H9 (cell line): Measurements from ENCODE around the gene SRSF2. TPM values are rescaled to one million over a fixed set of nuclear protein-coding genes. Genes with fewer than 3 reads are reported as not detected.
"Not testable (repeated sequence)": the region's sequence is repeated elsewhere in the genome, so short reads cannot be mapped to it uniquely, and the experiment has no call there.

Experiments used
- DNase-seq: peaks from one replicate; pipeline ENCODE4 v3.0.0-alpha.2; 2017
- H2AFZ ChIP-seq: one replicate; pipeline ENCODE4 v1.6.1; 2013; ENCODE audit warnings: mild to moderate bottlenecking, low read length, control low read depth, moderate library complexity
- H2AK5ac ChIP-seq: 2 replicates; pipeline ENCODE4 v1.6.1; 2013; ENCODE audit warnings: low read length, control low read depth, mixed read lengths; ENCODE audit not compliant: insufficient read length
- H2BK120ac ChIP-seq: one replicate; pipeline ENCODE4 v1.6.1; 2013; ENCODE audit warnings: low read depth, mild to moderate bottlenecking, low read length, control low read depth, inconsistent platforms; ENCODE audit not compliant: poor library complexity, severe bottlenecking
- H2BK12ac ChIP-seq: 2 replicates; pipeline ENCODE4 v1.6.1; 2013; ENCODE audit warnings: low read length, control low read depth, mixed read lengths, low read depth; ENCODE audit not compliant: insufficient read length
- H2BK15ac ChIP-seq: 2 replicates; pipeline ENCODE4 v1.6.1; 2013; ENCODE audit warnings: low read depth, low read length, control low read depth
- H2BK20ac ChIP-seq: one replicate; pipeline ENCODE4 v1.6.1; 2013; ENCODE audit warnings: low read depth, mild to moderate bottlenecking, low read length, control low read depth, inconsistent platforms; ENCODE audit not compliant: poor library complexity, severe bottlenecking
- H2BK5ac ChIP-seq: 2 replicates; pipeline ENCODE4 v1.6.1; 2013; ENCODE audit warnings: low read length, control low read depth, mixed read lengths; ENCODE audit not compliant: insufficient read length
- H3K14ac ChIP-seq: 2 replicates; pipeline ENCODE4 v1.6.1; 2013; ENCODE audit warnings: low read length, control low read depth; ENCODE audit not compliant: insufficient read depth
- H3K18ac ChIP-seq: 2 replicates; pipeline ENCODE4 v1.6.1; 2013; ENCODE audit warnings: low read depth, mild to moderate bottlenecking, mixed read lengths, low read length, control low read depth; ENCODE audit not compliant: insufficient read length
- H3K23ac ChIP-seq: 2 replicates; pipeline ENCODE4 v1.6.1; 2013; ENCODE audit warnings: low read length, control low read depth, mixed read lengths, low read depth; ENCODE audit not compliant: insufficient read length
- H3K23me2 ChIP-seq: 2 replicates; pipeline ENCODE4 v1.6.1; 2013; ENCODE audit warnings: low read depth, mild to moderate bottlenecking, mixed read lengths, low read length, control low read depth; ENCODE audit not compliant: insufficient read length, poor library complexity, severe bottlenecking
- H3K27ac ChIP-seq: 2 replicates; pipeline ENCODE4 v1.5.1; 2013; ENCODE audit warnings: low read length, control low read depth, mixed read lengths, low read depth; ENCODE audit not compliant: insufficient read length
- H3K27me3 ChIP-seq: 2 replicates; pipeline ENCODE4 v1.6.1; 2013; ENCODE audit warnings: low read length, control low read depth, inconsistent platforms; ENCODE audit not compliant: insufficient read depth
- H3K4ac ChIP-seq: 2 replicates; pipeline ENCODE4 v1.6.1; 2013; ENCODE audit warnings: low read depth, mild to moderate bottlenecking, control low read depth, inconsistent platforms, low read length, moderate library complexity
- H3K4me1 ChIP-seq: 2 replicates; pipeline ENCODE4 v1.6.1; 2013; ENCODE audit warnings: low read length, control low read depth, inconsistent platforms; ENCODE audit not compliant: insufficient read depth
- H3K4me2 ChIP-seq: 2 replicates; pipeline ENCODE4 v1.6.1; 2013; ENCODE audit warnings: low read length, control low read depth, mixed read lengths; ENCODE audit not compliant: insufficient read length, insufficient read depth
- H3K56ac ChIP-seq: 2 replicates; pipeline ENCODE4 v1.6.1; 2013; ENCODE audit warnings: low read depth, mild to moderate bottlenecking, mixed read lengths, low read length, control low read depth; ENCODE audit not compliant: insufficient read length
- H3K79me1 ChIP-seq: 2 replicates; pipeline ENCODE4 v1.6.1; 2013; ENCODE audit warnings: low read depth, mild to moderate bottlenecking, moderate library complexity, low read length, control low read depth, inconsistent platforms; ENCODE audit not compliant: insufficient read depth, poor library complexity, severe bottlenecking
- H3K79me2 ChIP-seq: 2 replicates; pipeline ENCODE4 v1.6.1; 2013; ENCODE audit warnings: low read length, control low read depth, inconsistent platforms; ENCODE audit not compliant: insufficient read depth
- H3K9ac ChIP-seq: 2 replicates; pipeline ENCODE4 v1.6.1; 2013; ENCODE audit warnings: low read length, control low read depth, mixed read lengths; ENCODE audit not compliant: insufficient read length; ENCODE audit errors: extremely low read depth
- H3K9me3 ChIP-seq: one replicate; pipeline ENCODE4 v1.6.1; 2013; ENCODE audit warnings: low read depth, low read length, inconsistent platforms; ENCODE audit not compliant: control insufficient read depth
- H3T11ph ChIP-seq: one replicate; pipeline ENCODE4 v1.6.1; 2013; ENCODE audit warnings: mild to moderate bottlenecking, low read length, control low read depth, inconsistent platforms
- H4K20me1 ChIP-seq: one replicate; pipeline ENCODE4 v1.6.1; 2013; ENCODE audit not compliant: control insufficient read depth, insufficient read length, insufficient read depth
- H4K5ac ChIP-seq: 2 replicates; pipeline ENCODE4 v1.6.1; 2013; ENCODE audit warnings: low read depth, mild to moderate bottlenecking, mixed read lengths, low read length, control low read depth; ENCODE audit not compliant: insufficient read length
- H4K8ac ChIP-seq: replicated peaks from 2 replicates; pipeline ENCODE4 v1.6.1; 2013; ENCODE audit warnings: low read length, control low read depth, mixed read lengths, low read depth; ENCODE audit not compliant: insufficient read length
- H4K91ac ChIP-seq: 2 replicates; pipeline ENCODE4 v1.6.1; 2013; ENCODE audit warnings: low read depth, mild to moderate bottlenecking, moderate library complexity, mixed read lengths, low read length, control low read depth; ENCODE audit not compliant: insufficient read length
- H3K27ac Mint-ChIP-seq, 3 experiments: 2 replicates in 2 of 3; 3 replicates in 1 of 3; pipeline ENCODE4 v1.8.0; 2020 to 2021; ENCODE audit warnings: mixed read lengths in 3 of 3, mild to moderate bottlenecking in 1 of 3, moderate library complexity in 1 of 3
- H3K27me3 Mint-ChIP-seq: 2 replicates; pipeline ENCODE4 v1.8.0; 2021; ENCODE audit warnings: low read depth, mild to moderate bottlenecking, moderate library complexity, mixed read lengths
- H3K36me3 Mint-ChIP-seq, 3 experiments: 2 replicates in 2 of 3; 3 replicates in 1 of 3; pipeline ENCODE4 v1.8.0; 2020 to 2021; ENCODE audit warnings: low read depth in 3 of 3, mixed read lengths in 3 of 3; ENCODE audit not compliant: insufficient read depth in 1 of 3
- H3K4me1 Mint-ChIP-seq, 2 experiments: 2 replicates each; pipeline ENCODE4 v1.8.0; 2020; ENCODE audit warnings: mixed read lengths in 2 of 2
- H3K4me3 Mint-ChIP-seq, 2 experiments: 2 replicates in 1 of 2; 3 replicates in 1 of 2; pipeline ENCODE4 v1.8.0; 2020 to 2021; ENCODE audit warnings: mild to moderate bottlenecking in 2 of 2, mixed read lengths in 2 of 2, moderate library complexity in 1 of 2
- H3K9me3 Mint-ChIP-seq, 2 experiments: 2 replicates in 1 of 2; 3 replicates in 1 of 2; pipeline ENCODE4 v1.8.0; 2020; ENCODE audit warnings: mild to moderate bottlenecking in 2 of 2, mixed read lengths in 2 of 2, moderate library complexity in 1 of 2
- WGBS: extraction: QIAGEN DNeasy Blood & Tissue Kit; methylation state at CpG from one replicate; pipeline ENCODE4 v1.1.7; 2013; ENCODE audit warnings: missing lambda C conversion rate, low lambda C conversion rate, mixed read lengths; ENCODE audit not compliant: insufficient read length; ENCODE audit errors: extremely low coverage; 5-methylcytosine and 5-hydroxymethylcytosine counted together
- total RNA-seq: library from RNA; stranded (reverse); gene quantifications from 2 replicates; pipeline ENCODE4 v1.2.1, GENCODE V29; 2021
- TF ChIP-seq, protein P1 (sequence below): fragments of 200-600 bp; sonication (generic); conservative IDR thresholded peaks from 3 replicates; pipeline ENCODE4 v1.8.0; 2021; ENCODE audit warnings: antibody characterized with exemption, mild to moderate bottlenecking

Gene SRSF2
- total RNA-seq, 1 experiment from 2014 or later = 578 TPM

DNA sequence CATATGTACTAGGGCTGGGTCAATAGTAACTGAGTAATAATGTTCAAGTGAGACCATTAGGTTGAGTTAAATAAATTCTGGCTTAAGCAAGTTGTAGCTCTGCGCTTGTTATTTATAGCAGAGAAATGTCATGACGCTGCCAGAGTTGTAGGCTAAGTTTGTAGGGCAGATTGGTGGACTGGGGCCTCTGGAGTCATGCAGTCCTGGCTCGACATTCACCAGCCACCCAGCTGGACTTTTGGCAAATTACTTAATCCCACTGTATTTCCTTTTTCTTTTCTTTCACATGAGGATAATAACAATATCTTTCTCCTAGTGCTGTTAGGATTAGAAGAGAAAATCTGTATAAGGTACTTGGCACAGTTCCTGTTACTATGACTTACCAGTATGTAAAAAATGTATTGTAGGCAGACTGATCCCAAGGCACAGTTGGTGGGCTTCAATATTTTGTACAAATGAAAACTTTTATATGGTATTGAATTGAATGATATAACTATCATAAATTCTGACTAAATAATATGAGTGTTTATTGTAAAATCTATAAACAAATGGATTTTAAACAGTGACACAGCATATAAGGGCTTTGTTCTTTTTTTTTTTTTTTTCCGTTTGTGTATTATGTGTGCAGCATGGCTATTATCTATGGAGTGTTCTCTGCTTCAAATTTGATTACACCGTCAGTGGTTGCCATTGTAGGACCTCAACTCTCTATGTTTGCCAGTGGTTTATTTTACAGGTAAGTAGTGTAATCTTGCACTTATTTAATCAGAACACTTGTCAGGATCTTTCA, 3.4 kb upstream of the SRSF2 start:
- TF ChIP-seq, protein P1, sequence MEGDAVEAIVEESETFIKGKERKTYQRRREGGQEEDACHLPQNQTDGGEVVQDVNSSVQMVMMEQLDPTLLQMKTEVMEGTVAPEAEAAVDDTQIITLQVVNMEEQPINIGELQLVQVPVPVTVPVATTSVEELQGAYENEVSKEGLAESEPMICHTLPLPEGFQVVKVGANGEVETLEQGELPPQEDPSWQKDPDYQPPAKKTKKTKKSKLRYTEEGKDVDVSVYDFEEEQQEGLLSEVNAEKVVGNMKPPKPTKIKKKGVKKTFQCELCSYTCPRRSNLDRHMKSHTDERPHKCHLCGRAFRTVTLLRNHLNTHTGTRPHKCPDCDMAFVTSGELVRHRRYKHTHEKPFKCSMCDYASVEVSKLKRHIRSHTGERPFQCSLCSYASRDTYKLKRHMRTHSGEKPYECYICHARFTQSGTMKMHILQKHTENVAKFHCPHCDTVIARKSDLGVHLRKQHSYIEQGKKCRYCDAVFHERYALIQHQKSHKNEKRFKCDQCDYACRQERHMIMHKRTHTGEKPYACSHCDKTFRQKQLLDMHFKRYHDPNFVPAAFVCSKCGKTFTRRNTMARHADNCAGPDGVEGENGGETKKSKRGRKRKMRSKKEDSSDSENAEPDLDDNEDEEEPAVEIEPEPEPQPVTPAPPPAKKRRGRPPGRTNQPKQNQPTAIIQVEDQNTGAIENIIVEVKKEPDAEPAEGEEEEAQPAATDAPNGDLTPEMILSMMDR = no peak
- no peaks in the 10 kb centered on the region for H3K23me2 ChIP-seq
- Mint-ChIP-seq H3K27me3 (peaks cover 2% of the 10 kb centered on the region; the same call in 1 of the 2 replicates), H3K9me3 (peaks cover 3 to 7% of the 10 kb centered on the region in 2 experiments; a peak in 2 of 5 replicates), H3K4me3 (no peak overlapping the region), H3K4me1 (peaks cover 12 to 14% of the 10 kb centered on the region in 2 experiments), H3K27ac (no peak overlapping the region), H3K36me3 (peaks cover 20 to 50% (median 32%) of the 10 kb centered on the region in 3 experiments)
- no peak overlapping the region for H3K4me2 ChIP-seq
- H3K9me3 ChIP-seq = no peaks in the 10 kb centered on the region
- H2BK120ac ChIP-seq = no peak overlapping the region
- no peak overlapping the region for H3K9ac ChIP-seq
- no peak for DNase-seq
- no peaks in the 10 kb centered on the region for H4K20me1 ChIP-seq
- H4K91ac ChIP-seq = no peak overlapping the region
- H3K23ac ChIP-seq = no peak overlapping the region
- H4K5ac ChIP-seq = no peak overlapping the region
- H3K18ac ChIP-seq = no peak overlapping the region
- no peak overlapping the region for H2BK5ac ChIP-seq
- H3K56ac ChIP-seq = no peak overlapping the region
- no peak overlapping the region for H4K8ac ChIP-seq
- no peak overlapping the region for H3K14ac ChIP-seq
- H3K79me2 ChIP-seq = peaks cover 12% of the 10 kb centered on the region; the same call in 1 of the 2 replicates
- H3T11ph ChIP-seq = no peak overlapping the region
- H3K4me1 ChIP-seq = no peaks in the 10 kb centered on the region
- no CpG with 5 or more reads among the region's 5 CpGs for WGBS
- no peak overlapping the region for H2AFZ ChIP-seq
- no peaks in the 10 kb centered on the region for H3K27me3 ChIP-seq
- no peak overlapping the region for H3K27ac ChIP-seq
- H2AK5ac ChIP-seq = no peak overlapping the region
- no peaks in the 10 kb centered on the region for H3K79me1 ChIP-seq
- no peak overlapping the region for H2BK12ac ChIP-seq
- no peak overlapping the region for H2BK15ac ChIP-seq
- H2BK20ac ChIP-seq = no peak overlapping the region
- no peak overlapping the region for H3K4ac ChIP-seq

DNA sequence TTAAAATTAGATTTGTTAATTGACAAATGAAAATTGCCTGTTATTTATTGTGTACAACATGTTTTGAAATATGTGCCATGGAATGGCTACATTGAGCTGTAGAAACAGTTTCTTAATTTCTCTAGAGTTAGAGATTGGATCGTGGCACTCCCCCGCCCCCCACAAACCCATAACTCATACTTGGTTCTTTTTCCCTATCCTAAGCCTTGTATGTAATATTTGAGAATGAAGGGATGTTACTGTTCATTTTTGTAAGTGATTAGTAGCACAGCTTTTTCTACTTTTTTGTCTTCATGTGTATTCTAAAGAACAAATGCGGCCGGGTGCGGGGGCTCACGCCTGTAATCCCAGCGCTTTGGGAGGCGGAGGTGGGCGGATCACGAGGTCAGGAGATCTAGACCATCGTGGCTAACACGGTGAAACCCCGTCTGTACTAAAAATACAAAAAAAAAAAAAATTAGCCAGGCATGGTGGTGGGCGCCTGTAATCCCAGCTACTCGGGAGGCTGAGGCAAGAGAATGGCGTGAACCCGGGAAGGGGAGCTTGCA, 2.5 kb upstream of the SRSF2 start:
- H3K79me1 ChIP-seq, H3K9ac ChIP-seq, H3K23me2 ChIP-seq, H4K20me1 ChIP-seq, DNase-seq, H3K18ac ChIP-seq, H3K27ac ChIP-seq, H2BK5ac ChIP-seq, H3K23ac ChIP-seq, H2BK120ac ChIP-seq, H3K4me2 ChIP-seq, H2BK20ac ChIP-seq, H3K27me3 ChIP-seq, H4K8ac ChIP-seq, H3K4me3 Mint-ChIP-seq, H3K4ac ChIP-seq, H2AK5ac ChIP-seq, H3K27ac Mint-ChIP-seq, H3K4me1 ChIP-seq, H3K56ac ChIP-seq, H2BK12ac ChIP-seq, H3K9me3 Mint-ChIP-seq, H2AFZ ChIP-seq, H2BK15ac ChIP-seq, H3K14ac ChIP-seq, H3K27me3 Mint-ChIP-seq, H3T11ph ChIP-seq, H3K9me3 ChIP-seq, H4K91ac ChIP-seq, H4K5ac ChIP-seq: not testable (repeated sequence)
- peaks cover 14 to 23% of the 10 kb centered on the region in 2 experiments for H3K4me1 Mint-ChIP-seq
- WGBS = no CpG with 5 or more reads among the region's 17 CpGs
- H3K36me3 Mint-ChIP-seq = peaks cover 23 to 50% (median 32%) of the 10 kb centered on the region in 3 experiments
- H3K79me2 ChIP-seq = peaks cover 17% of the 10 kb centered on the region; the same call in 1 of the 2 replicates
